GM18867 (cell line): ENCODE results near the gene CLPTM1L.

Experiments
- ATAC-seq: cut with Tn5 transposase; IDR thresholded peaks from one replicate; pipeline ENCODE4 v1.9.1; 2021; ENCODE audit warnings: mild to moderate bottlenecking, moderate library complexity; ENCODE audit not compliant: unreplicated experiment

Gene CLPTM1L

GRCh38 chr5:1316588-1317340 lies 28.1 kb downstream of the CLPTM1L start:
- no peak for ATAC-seq

- ATAC-seq, result peak; percentile 61
These were observed 29.0 kb downstream of the CLPTM1L start for GRCh38 chr5:1315709-1316587.

- no peak for ATAC-seq
These were observed 29.7 kb downstream of the CLPTM1L start for GRCh38 chr5:1315018-1315708.

DNA sequence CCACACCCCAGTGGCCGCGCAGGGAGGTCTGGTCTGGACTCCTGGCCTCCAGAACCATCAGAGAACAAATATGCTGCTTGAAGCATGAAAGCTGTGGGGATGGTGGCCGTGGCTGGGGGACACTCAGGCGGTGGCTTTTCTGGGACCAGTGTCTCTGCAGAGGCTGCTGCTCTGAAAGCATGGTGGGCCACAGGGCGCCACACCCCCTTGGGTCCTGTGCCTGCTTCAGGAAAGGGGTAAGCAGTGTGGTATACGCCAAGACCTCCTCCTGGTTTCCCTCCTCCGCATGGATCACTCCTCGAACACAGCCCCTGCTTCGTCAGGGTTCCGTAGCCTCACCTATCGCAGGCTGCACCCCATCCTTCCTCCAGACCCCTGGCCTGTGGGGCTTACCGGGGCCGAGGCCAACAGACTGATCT lies 30.3 kb downstream of the CLPTM1L start:
- ATAC-seq, result no peak

GRCh38 chr5:1312993-1313833 lies 31.7 kb downstream of the CLPTM1L start:
- peak; percentile 74 for ATAC-seq

DNA sequence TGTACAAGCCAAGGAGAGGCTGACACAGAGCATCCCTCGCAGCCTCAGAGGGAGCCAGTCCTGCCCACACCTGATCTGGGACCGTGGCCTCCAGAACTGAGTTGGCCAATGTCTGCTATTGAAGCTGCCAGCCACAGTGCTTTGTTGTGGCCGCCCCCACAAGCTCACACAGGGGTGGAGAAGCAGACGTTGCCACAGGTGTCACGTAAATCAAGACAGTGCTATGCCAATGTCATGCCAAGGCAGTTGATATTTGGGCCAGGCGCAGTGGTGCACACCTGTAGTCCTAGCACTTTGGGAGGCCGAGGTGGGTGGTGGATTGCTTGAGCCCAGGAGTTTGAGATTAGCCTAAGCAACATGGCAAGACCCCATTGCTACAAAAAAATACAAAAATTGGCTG lies 32.7 kb downstream of the CLPTM1L start:
- ATAC-seq, result no peak

GRCh38 chr5:1311439-1312055 lies 33.4 kb downstream of the CLPTM1L start:
- ATAC-seq, result no peak

DNA sequence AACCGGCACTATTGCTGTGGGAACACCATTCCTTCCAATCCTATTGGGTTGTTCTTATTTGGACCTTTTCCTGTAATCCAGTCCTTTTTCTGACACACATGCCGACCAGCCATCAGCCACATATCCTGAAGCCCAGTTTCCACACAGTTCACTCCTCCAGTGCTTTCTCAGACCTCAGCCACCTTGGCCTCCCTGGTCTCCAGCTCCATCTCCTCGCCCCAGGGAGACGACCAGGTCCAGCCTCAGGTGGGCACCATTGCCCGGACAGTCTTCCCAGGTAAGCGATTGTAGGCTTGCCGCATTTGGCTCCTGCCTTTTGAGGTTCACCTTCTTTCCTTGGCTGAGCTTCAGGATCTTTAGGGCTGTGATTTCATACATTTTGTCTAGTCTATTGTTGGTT lies 34.8 kb downstream of the CLPTM1L start:
- no peak for ATAC-seq

DNA sequence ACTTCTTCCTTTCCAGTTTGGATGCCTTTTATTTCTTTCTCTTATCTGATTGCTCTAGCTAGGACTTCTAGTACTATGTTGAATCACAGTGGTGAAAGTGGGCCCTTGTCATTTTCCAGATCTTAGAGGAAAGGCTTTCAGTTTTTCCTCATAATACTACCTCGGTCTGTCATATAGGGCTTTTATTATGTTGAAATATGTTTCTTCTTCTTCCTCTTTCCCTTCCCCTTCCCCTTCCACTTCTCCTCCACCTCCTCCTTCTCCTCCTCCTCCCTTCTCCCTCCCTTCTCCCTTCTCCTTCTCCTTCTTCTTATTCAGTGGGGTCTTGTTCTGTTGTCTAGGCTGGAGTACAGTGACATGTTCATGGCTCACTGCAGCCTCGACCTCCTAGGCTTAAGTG lies 40.9 kb downstream of the CLPTM1L start:
- no peak for ATAC-seq

DNA sequence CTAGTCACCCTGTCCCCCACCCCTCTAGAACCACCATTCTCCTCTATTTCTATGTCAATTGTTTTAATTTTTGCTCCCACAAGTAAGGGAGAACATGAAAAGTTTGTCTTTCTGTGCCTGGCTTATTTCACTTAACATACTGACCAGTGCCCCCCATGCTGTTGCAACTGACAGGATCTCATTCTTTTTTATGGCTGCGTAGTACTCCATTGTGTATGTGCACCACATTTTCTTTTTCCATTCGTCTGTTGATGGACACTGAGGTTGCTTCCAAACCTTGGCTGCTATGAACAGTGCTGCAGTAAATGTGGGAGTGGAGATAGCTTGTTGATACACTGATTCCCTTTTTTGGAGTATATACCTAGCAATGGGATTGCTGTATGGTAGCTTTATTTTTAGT lies 42.6 kb downstream of the CLPTM1L start:
- no peak for ATAC-seq

DNA sequence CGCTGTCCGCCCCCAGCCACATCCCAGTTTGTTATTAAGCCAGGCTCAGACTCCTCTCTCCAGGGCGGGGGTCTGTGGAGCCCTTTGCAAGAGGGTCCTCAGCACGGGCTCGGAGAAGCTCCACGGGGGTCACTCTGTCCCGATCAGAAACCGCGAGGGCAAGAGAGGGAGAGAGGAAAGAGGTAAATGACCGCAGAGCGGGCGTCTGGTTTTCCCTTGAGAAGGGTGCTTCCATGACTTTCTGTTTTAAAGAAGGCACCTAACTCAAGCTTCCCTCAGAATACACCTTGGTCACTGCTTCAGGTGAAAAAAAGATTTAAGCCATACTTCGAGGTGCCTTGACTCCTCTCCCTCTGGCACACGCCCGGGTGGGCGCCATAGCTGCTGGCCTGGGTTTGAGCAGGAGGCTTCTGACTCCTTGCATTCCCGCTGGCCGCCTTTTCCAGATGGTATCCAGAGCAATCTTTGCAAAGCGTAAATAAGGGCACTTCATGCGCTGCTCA lies 44.3 kb downstream of the CLPTM1L start:
- ATAC-seq, result no peak

GRCh38 chr5:1299961-1300360 lies 44.9 kb downstream of the CLPTM1L start:
- ATAC-seq, result no peak

GRCh38 chr5:1299511-1299850 lies 45.4 kb downstream of the CLPTM1L start:
- no peak for ATAC-seq

GRCh38 chr5:1298723-1299510 lies 46.0 kb downstream of the CLPTM1L start:
- ATAC-seq, result no peak

DNA sequence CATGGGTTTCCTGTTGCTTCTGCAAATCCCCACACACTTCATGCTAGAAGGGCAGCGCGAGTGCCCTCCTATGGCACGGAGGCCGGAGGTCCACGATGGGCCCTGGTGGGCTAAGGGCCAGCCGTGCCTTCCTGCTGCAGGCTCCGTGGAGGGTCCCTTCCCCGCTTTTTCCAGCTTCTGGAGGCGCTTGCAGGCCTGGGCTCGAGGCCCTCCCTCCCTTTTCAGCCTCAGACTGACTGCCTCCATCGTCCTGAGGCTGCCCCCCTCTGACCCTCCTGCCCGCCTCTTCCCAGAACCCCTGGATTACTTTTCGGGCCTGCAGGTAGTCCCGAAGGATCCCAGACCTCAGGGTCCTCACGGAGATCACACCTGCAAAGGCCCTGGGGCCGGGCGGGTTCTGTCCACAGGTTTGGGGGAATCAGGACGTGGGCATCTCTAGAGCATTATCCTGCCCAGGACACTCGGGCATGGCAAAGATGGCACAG lies 46.8 kb downstream of the CLPTM1L start:
- ATAC-seq, result no peak

GRCh38 chr5:1297243-1297642 lies 47.7 kb downstream of the CLPTM1L start:
- no peak for ATAC-seq

GRCh38 chr5:1295650-1296037 lies 49.3 kb downstream of the CLPTM1L start:
- no peak for ATAC-seq

DNA sequence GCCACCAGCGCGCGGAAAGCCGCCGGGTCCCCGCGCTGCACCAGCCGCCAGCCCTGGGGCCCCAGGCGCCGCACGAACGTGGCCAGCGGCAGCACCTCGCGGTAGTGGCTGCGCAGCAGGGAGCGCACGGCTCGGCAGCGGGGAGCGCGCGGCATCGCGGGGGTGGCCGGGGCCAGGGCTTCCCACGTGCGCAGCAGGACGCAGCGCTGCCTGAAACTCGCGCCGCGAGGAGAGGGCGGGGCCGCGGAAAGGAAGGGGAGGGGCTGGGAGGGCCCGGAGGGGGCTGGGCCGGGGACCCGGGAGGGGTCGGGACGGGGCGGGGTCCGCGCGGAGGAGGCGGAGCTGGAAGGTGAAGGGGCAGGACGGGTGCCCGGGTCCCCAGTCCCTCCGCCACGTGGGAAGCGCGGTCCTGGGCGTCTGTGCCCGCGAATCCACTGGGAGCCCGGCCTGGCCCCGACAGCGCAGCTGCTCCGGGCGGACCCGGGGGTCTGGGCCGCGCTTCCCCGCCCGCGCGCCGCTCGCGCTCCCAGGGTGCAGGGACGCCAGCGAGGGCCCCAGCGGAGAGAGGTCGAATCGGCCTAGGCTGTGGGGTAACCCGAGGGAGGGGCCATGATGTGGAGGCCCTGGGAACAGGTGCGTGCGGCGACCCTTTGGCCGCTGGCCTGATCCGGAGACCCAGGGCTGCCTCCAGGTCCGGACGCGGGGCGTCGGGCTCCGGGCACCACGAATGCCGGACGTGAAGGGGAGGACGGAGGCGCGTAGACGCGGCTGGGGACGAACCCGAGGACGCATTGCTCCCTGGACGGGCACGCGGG lies 49.9 kb downstream of the CLPTM1L start, which contains the start of gene TERT:
TERT (minus strand) TSS at position 234 of the 815 bp plus-strand sequence; CDS start at position 155, 79 bp downstream.
- no peak for ATAC-seq
